ENCODE results near the gene ARPP19.

Gene ARPP19

DNA sequence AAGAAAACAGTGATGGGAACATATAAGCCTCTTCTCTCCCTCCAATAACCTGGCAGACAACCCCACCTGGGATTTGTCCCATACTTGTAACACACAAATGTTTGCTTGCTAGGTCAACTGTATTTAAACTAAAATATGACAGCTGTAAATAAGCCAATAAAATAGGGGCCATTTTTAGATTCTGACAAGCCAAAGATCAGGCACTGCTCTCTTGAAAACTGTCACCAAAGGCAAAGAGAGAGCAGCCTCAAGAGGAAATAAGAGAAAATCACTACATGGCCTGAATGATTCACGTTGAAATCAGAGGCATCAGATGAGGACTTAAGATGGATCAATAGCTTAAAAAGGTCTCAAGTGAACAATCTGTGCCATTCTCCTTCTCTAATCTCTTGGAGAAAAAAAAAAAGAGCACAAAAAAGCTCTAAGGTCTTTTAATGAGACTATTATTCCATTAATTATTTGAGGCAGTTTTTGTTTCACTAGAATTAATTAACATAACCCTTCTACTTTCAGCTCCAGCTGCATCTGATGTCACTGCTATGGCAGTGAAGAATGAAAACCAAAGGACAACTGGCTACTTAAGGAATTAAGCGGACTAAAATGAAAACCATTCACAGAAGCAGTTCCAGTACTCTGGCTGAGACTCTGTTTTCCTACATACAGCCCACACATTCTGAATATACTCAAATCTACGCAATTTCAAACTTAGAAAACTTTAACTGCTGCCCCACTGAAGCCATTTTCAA is 59.2 kb downstream of the ARPP19 start:
- no peak for DNase-seq

DNA sequence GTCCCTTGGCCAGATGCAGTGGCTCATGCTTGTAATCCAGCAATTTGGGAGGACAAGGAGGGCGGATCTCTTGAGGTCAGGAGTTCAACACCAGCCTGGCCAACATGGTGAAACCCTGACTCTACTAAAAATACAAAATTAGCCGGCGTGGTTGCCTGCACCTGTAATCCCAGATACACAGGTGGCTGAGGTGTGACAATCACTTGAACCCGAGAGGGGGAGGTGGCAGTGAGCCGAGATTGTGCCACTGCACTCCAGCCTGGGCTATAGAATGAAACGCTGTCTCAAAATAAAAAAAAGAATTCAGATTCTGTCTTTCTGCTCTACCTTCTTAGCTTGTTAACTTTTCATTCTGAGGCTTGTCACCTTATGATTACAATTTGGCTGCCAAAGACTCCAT is 62.3 kb downstream of the ARPP19 start:
- DNase-seq = no peak

DNA sequence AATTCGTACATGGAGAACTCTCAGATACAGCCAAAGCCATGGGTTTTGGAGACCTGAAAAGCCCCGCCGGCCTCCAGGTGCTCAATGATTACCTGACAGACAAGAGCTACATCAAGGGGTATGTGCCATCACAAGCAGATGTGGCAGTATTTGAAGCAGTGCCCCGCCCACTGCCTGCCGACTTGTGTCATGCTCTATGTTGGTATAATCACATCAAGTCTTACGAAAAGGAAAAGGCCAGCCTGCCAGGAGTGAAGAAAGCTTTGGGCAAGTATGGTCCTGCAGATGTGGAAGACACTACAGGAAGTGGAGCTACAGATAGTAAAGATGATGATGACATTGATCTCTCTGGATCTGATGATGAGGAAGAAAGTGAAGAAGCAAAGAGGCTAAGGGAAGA is 63.7 kb downstream of the ARPP19 start:
- DNase-seq = no peak

DNA sequence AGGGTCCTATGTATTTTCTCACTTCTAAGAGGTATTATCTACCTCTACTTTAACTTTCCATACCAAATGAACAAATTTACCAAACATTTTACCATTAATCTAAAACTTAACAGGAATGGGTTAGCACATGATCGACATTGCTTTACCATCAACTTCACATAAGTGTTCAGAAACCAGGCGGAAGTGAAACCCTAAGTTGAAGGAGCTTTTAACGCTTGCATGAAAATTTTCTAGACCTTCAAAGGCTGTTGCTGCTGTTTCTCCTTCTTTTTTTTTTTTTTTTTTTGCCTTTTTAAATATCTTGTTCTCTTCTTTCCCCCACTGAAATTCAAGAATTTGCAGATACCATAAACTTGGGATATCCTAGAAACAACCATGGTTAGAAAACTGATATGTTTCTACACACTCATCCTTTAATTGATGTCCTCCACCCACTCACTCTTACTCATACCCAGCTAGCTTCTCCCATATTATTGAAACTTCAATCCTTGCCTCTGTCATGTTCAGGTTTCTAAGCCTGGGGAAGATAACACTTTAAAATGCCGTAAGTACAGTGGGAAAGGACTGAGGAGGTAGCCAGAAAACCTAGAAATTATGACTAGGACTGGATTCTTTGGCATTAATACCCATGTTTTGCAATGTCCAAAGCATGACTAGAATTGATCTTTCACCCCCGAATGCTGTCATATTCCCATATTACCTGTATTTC is 64.9 kb downstream of the ARPP19 start:
- no peak for DNase-seq

DNA sequence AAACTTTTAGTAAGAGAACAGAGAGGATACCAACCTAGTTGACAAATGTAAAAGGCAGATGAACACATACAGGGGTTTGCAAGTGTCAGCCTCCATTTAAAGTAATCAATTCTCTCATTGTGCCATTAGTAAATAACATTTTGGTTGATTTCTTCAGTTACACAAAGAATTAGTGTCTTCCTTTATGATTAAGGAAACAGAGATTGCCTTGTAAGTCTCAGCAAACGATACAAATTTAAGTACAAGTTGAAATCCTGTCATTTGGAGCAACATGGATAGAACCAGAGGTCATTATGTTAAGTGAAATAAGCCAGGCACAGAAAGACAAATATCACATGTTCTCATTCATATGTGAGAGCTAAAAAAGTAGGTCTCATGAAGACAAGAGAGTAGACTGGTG is 66.2 kb downstream of the ARPP19 start:
- no peak for DNase-seq

DNA sequence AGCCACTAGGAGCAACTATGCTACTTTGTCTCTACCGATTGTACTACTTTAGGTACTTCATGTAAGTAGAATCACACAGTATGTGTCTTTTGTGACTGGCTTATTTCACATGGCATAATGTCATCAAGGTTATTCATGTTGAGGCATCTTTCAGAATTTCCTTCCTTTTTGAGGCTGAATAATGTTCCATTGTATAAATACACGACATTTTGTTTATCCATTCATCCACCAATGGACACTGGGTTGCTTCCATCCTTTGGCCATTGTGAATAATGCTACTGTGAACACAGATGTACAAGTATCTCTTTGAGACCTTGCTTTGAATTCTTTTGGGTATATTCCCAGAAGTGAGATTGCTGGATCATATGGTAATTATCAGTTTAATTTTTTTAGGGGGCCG is 69.3 kb downstream of the ARPP19 start:
- DNase-seq = no peak

DNA sequence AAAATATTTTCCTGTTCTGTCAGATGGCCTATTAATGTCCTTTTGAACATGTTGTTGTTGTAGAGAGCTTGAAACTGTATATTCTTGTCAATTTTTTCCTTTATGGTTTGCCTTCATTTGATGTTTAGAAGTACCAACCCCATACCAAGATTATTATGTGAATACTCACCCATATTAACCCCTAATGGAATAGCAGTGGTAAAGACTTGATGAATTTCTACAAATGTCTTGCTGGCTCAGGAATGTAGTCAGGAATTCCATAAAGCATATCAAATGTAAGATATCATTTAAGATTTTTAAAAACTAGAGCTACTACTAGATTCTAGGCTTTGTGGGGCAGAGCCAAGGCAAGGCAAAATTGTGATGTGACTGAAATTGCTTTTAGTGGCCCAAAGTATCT is 70.1 kb downstream of the ARPP19 start:
- no peak for DNase-seq
